Activated CD4-positive, alpha-beta memory T cell treated with anti-CD3 and anti-CD28 coated beads for 36 hours (primary cell): ENCODE measurements around the gene GPALPP1. TPM values are rescaled to one million over a fixed set of nuclear protein-coding genes. Genes with fewer than 3 reads are reported as not detected.
"Not testable (repeated sequence)": the region's sequence is repeated elsewhere in the genome, so short reads cannot be mapped to it uniquely, and the experiment has no call there.

ENCODE experiments used
- CTCF ChIA-PET: fragments of 350-600 bp; sonication (Branson Sonifier 250); formaldehyde crosslinking; loops from one replicate; lab custom pipeline; 2021; ENCODE audit warnings: antibody characterized with exemption, inconsistent platforms; lab: Charles Lee
- POLR2A ChIA-PET: fragments of 350-600 bp; sonication (Branson Sonifier 250); formaldehyde crosslinking; loops from one replicate; lab custom pipeline; 2021; ENCODE audit warnings: antibody characterized with exemption; lab: Charles Lee
- DNase-seq: peaks from one replicate; pipeline ENCODE4 v3.0.0-alpha.2; 2020
- H3K27ac Mint-ChIP-seq: one replicate; pipeline ENCODE4 v1.8.0; 2021; ENCODE audit warnings: mixed read lengths
- H3K27me3 Mint-ChIP-seq: one replicate; pipeline ENCODE4 v1.8.0; 2021; ENCODE audit warnings: mixed read lengths
- H3K36me3 Mint-ChIP-seq: one replicate; pipeline ENCODE4 v1.8.0; 2021; ENCODE audit warnings: mixed read lengths
- H3K4me1 Mint-ChIP-seq: one replicate; pipeline ENCODE4 v1.8.0; 2021; ENCODE audit warnings: low read depth, mixed read lengths
- H3K4me3 Mint-ChIP-seq: one replicate; pipeline ENCODE4 v1.8.0; 2021; ENCODE audit warnings: mild to moderate bottlenecking, mixed read lengths
- H3K9me3 Mint-ChIP-seq: one replicate; pipeline ENCODE4 v1.8.0; 2021; ENCODE audit warnings: mixed read lengths
- intact Hi-C: fragments of 100-400 bp; cut with micrococcal nuclease; formaldehyde crosslinking; loops from one replicate; pipeline ENCODE4 v1.15.1; 2023
- total RNA-seq, 2 experiments: library from RNA; stranded (reverse); gene quantifications; one replicate each; pipeline ENCODE4 v1.2.3, GENCODE V29; 2021

The GPALPP1 gene
- 10 to 100 TPM; 30.1 to 32.7 TPM for total RNA-seq

- Mint-ChIP-seq H3K4me1 (peaks cover 58% of the 10 kb centered on the region), H3K27me3 (no peaks in the 10 kb centered on the region), H3K4me3 (peak within 1 kb of the TSS; percentile 97), H3K9me3 (no peaks in the 10 kb centered on the region), H3K27ac (peak within 1 kb of the TSS; percentile 92), H3K36me3 (peaks cover 9% of the 10 kb centered on the region)
- CTCF ChIA-PET: no interaction called here
- POLR2A ChIA-PET: no interaction called here
- intact Hi-C loops: loop anchor here (1.0 kb wide), 4 partner anchors 66 to 412 kb away; partner anchors contain the start of gene GTF2F2
- peak; percentile 96 for DNase-seq
Measured at GRCh38 chr13:44989071-44989889, at the start of gene GPALPP1, which contains the start of gene NUFIP1. GPALPP1 (plus strand) TSS chr13:44989538; CDS start chr13:44989655, 117 bp downstream. NUFIP1 (minus strand) TSS chr13:44989471; CDS start chr13:44989436, 35 bp downstream.

GRCh38 chr13:44943411-44943810 is 45.9 kb upstream of the GPALPP1 start:
- CTCF ChIA-PET, H3K9me3 Mint-ChIP-seq, POLR2A ChIA-PET, H3K4me3 Mint-ChIP-seq, H3K27me3 Mint-ChIP-seq, intact Hi-C loops, DNase-seq, H3K4me1 Mint-ChIP-seq, H3K36me3 Mint-ChIP-seq, H3K27ac Mint-ChIP-seq: not testable (repeated sequence)

GRCh38 chr13:44951184-44951583 is 38.2 kb upstream of the GPALPP1 start:
- Mint-ChIP-seq H3K27me3 (no peaks in the 10 kb centered on the region), H3K9me3 (no peaks in the 10 kb centered on the region), H3K36me3 (peaks cover 9% of the 10 kb centered on the region), H3K4me3 (no peak overlapping the region), H3K27ac (no peak overlapping the region), H3K4me1 (no peaks in the 10 kb centered on the region)
- ChIA-PET CTCF (no interaction called here), POLR2A (no interaction called here)
- no peak for DNase-seq
- intact Hi-C loops: no loop called here

- H3K4me3 Mint-ChIP-seq: no peak overlapping the region
- ChIA-PET POLR2A (no interaction called here), CTCF (interaction anchor here (0.8 kb wide), 1 partner anchor 16 kb away, joined by 3 read pairs; no protein-coding TSS in a partner anchor)
- no peak overlapping the region for H3K27ac Mint-ChIP-seq
- H3K36me3 Mint-ChIP-seq: peaks cover 9% of the 10 kb centered on the region
- no peaks in the 10 kb centered on the region for H3K4me1 Mint-ChIP-seq
- intact Hi-C loops: no loop called here
- no peaks in the 10 kb centered on the region for H3K27me3 Mint-ChIP-seq
- no peak for DNase-seq
- H3K9me3 Mint-ChIP-seq: no peaks in the 10 kb centered on the region
Measured at GRCh38 chr13:44952671-44953070, 36.7 kb upstream of the GPALPP1 start.

GRCh38 chr13:44954224-44954623 is 35.1 kb upstream of the GPALPP1 start:
- POLR2A ChIA-PET: no interaction called here
- no peak for DNase-seq
- H3K27me3 Mint-ChIP-seq: no peaks in the 10 kb centered on the region
- no peak overlapping the region for H3K27ac Mint-ChIP-seq
- intact Hi-C loops: no loop called here
- H3K36me3 Mint-ChIP-seq: peaks cover 5% of the 10 kb centered on the region
- no peak overlapping the region for H3K4me3 Mint-ChIP-seq
- CTCF ChIA-PET: no interaction called here
- H3K4me1 Mint-ChIP-seq: no peaks in the 10 kb centered on the region
- no peaks in the 10 kb centered on the region for H3K9me3 Mint-ChIP-seq

- Mint-ChIP-seq H3K27me3 (no peaks in the 10 kb centered on the region), H3K9me3 (no peaks in the 10 kb centered on the region), H3K36me3 (peaks cover 5% of the 10 kb centered on the region), H3K4me3 (no peak overlapping the region), H3K4me1 (no peaks in the 10 kb centered on the region), H3K27ac (no peak overlapping the region)
- ChIA-PET POLR2A (no interaction called here), CTCF (no interaction called here)
- no peak for DNase-seq
- intact Hi-C loops: no loop called here
Measured at GRCh38 chr13:44955406-44955805, 33.9 kb upstream of the GPALPP1 start.

GRCh38 chr13:44961997-44962396 is 27.3 kb upstream of the GPALPP1 start:
- Mint-ChIP-seq H3K4me3 (no peak overlapping the region), H3K9me3 (peaks cover 20% of the 10 kb centered on the region), H3K27me3 (no peaks in the 10 kb centered on the region), H3K27ac (no peak overlapping the region), H3K36me3 (peaks cover 43% of the 10 kb centered on the region), H3K4me1 (peaks cover 3% of the 10 kb centered on the region)
- intact Hi-C loops: no loop called here
- ChIA-PET POLR2A (no interaction called here), CTCF (no interaction called here)
- no peak for DNase-seq

- no peak for DNase-seq
- peaks cover 33% of the 10 kb centered on the region for H3K36me3 Mint-ChIP-seq
- peaks cover 6% of the 10 kb centered on the region for H3K9me3 Mint-ChIP-seq
- intact Hi-C loops: no loop called here
- ChIA-PET POLR2A (no interaction called here), CTCF (interaction anchor here (1.3 to 3.2 kb wide), 2 partner anchors 484 kb away, joined by 3 to 28 read pairs; no protein-coding TSS in a partner anchor)
- H3K27me3 Mint-ChIP-seq: no peaks in the 10 kb centered on the region
- H3K4me3 Mint-ChIP-seq: no peak overlapping the region
- H3K4me1 Mint-ChIP-seq: peaks cover 3% of the 10 kb centered on the region
- H3K27ac Mint-ChIP-seq: no peak overlapping the region
Measured at GRCh38 chr13:44967704-44968433, 21.5 kb upstream of the GPALPP1 start.

GRCh38 chr13:44968434-44968815 is 20.9 kb upstream of the GPALPP1 start:
- POLR2A ChIA-PET: no interaction called here
- Mint-ChIP-seq H3K4me3 (no peak overlapping the region), H3K27ac (no peak overlapping the region), H3K4me1 (peaks cover 3% of the 10 kb centered on the region), H3K27me3 (no peaks in the 10 kb centered on the region), H3K9me3 (peaks cover 2% of the 10 kb centered on the region), H3K36me3 (peaks cover 28% of the 10 kb centered on the region)
- CTCF ChIA-PET: interaction anchor here (0.7 to 3.2 kb wide), 3 partner anchors 70 to 489 kb away, joined by 3 to 28 read pairs (median 3); no protein-coding TSS in a partner anchor
- DNase-seq: no peak
- intact Hi-C loops: no loop called here

GRCh38 chr13:44969551-44970484 is 19.5 kb upstream of the GPALPP1 start:
- H3K27me3 Mint-ChIP-seq: no peaks in the 10 kb centered on the region
- ChIA-PET CTCF (interaction anchor here (0.7 to 3.2 kb wide), 8 partner anchors 13 to 489 kb away, joined by 3 to 28 read pairs (median 3); no protein-coding TSS in a partner anchor), POLR2A (no interaction called here)
- peaks cover 3% of the 10 kb centered on the region for H3K4me1 Mint-ChIP-seq
- DNase-seq: no peak
- no peak overlapping the region for H3K4me3 Mint-ChIP-seq
- peaks cover 2% of the 10 kb centered on the region for H3K9me3 Mint-ChIP-seq
- H3K27ac Mint-ChIP-seq: no peak overlapping the region
- H3K36me3 Mint-ChIP-seq: peaks cover 15% of the 10 kb centered on the region
- intact Hi-C loops: loop anchor here (1.0 to 5.0 kb wide), 2 partner anchors 53 to 487 kb away; no protein-coding TSS in a partner anchor
